Trophoblast cell (in vitro differentiated cells and primary cell): Measurements from ENCODE around the gene GSKIP.

Experiments used
- DNase-seq, 2 donors: peaks; one replicate each; pipeline ENCODE4 v3.0.0-alpha.2; 2016
- H2AFZ ChIP-seq: 2 replicates; pipeline ENCODE4 v1.6.1; 2013; ENCODE audit warnings: low read length, moderate library complexity, mild to moderate bottlenecking; ENCODE audit not compliant: insufficient read depth, poor library complexity
- H2AK5ac ChIP-seq: 2 replicates; pipeline ENCODE4 v1.6.1; 2013; ENCODE audit warnings: mild to moderate bottlenecking, low read length
- H2BK120ac ChIP-seq: 2 replicates; pipeline ENCODE4 v1.6.1; 2013; ENCODE audit warnings: low read length, mild to moderate bottlenecking, moderate library complexity; ENCODE audit not compliant: insufficient read depth, poor library complexity
- H2BK12ac ChIP-seq: 2 replicates; pipeline ENCODE4 v1.6.1; 2013; ENCODE audit warnings: mild to moderate bottlenecking, low read length, moderate library complexity
- H2BK5ac ChIP-seq: 2 replicates; pipeline ENCODE4 v1.6.1; 2013; ENCODE audit warnings: low read length, low read depth, moderate library complexity, mild to moderate bottlenecking; ENCODE audit not compliant: poor library complexity
- H3K14ac ChIP-seq: 2 replicates; pipeline ENCODE4 v1.6.1; 2013; ENCODE audit warnings: mild to moderate bottlenecking, low read length
- H3K18ac ChIP-seq: 2 replicates; pipeline ENCODE4 v1.6.1; 2013; ENCODE audit warnings: mild to moderate bottlenecking, low read length
- H3K23ac ChIP-seq: 2 replicates; pipeline ENCODE4 v1.6.1; 2013; ENCODE audit warnings: low read length
- H3K27ac ChIP-seq: 2 replicates; pipeline ENCODE4 v1.5.1; 2013; ENCODE audit warnings: low read depth, mild to moderate bottlenecking, inconsistent platforms, low read length, moderate library complexity
- H3K27me3 ChIP-seq: 2 replicates; pipeline ENCODE4 v1.6.1; 2013; ENCODE audit warnings: inconsistent platforms, mild to moderate bottlenecking, low read length, moderate library complexity; ENCODE audit not compliant: insufficient read depth
- H3K36me3 ChIP-seq, 2 experiments: 1 replicate in 1 of 2; 2 replicates in 1 of 2; pipeline ENCODE4 v1.6.1; 2013; ENCODE audit warnings: low read length in 2 of 2, mild to moderate bottlenecking in 2 of 2, moderate library complexity in 1 of 2; ENCODE audit not compliant: insufficient read depth in 2 of 2, control insufficient read depth in 1 of 2
- H3K4ac ChIP-seq: 2 replicates; pipeline ENCODE4 v1.6.1; 2013; ENCODE audit warnings: low read depth, mild to moderate bottlenecking, low read length, moderate library complexity
- H3K4me1 ChIP-seq, 2 experiments: 1 replicate in 1 of 2; 2 replicates in 1 of 2; pipeline ENCODE4 v1.6.1; 2013; ENCODE audit warnings: low read length in 2 of 2, mild to moderate bottlenecking in 2 of 2, moderate library complexity in 1 of 2; ENCODE audit not compliant: insufficient read depth in 2 of 2, control insufficient read depth in 1 of 2
- H3K4me2 ChIP-seq: 2 replicates; pipeline ENCODE4 v1.6.1; 2013; ENCODE audit warnings: inconsistent platforms, mild to moderate bottlenecking, low read length, moderate library complexity
- H3K4me3 ChIP-seq: 2 replicates; pipeline ENCODE4 v1.5.1; 2013; ENCODE audit warnings: mild to moderate bottlenecking, low read depth, low read length, inconsistent platforms
- H3K79me1 ChIP-seq: one replicate; pipeline ENCODE4 v1.6.1; 2013; ENCODE audit warnings: low read length
- H3K79me2 ChIP-seq: 2 replicates; pipeline ENCODE4 v1.6.1; 2013; ENCODE audit warnings: low read length, mild to moderate bottlenecking; ENCODE audit not compliant: control insufficient read depth, insufficient read depth, poor library complexity
- H3K9ac ChIP-seq: 2 replicates; pipeline ENCODE4 v1.6.1; 2013; ENCODE audit warnings: mild to moderate bottlenecking, low read length
- H3K9me3 ChIP-seq: 2 replicates; pipeline ENCODE4 v1.6.1; 2013; ENCODE audit warnings: low read depth, mild to moderate bottlenecking, control low read depth, inconsistent platforms, low read length; ENCODE audit not compliant: insufficient read depth
- H4K12ac ChIP-seq: 2 replicates; pipeline ENCODE4 v1.6.1; 2013; ENCODE audit warnings: low read depth, mild to moderate bottlenecking, low read length, moderate library complexity
- H4K8ac ChIP-seq: 2 replicates; pipeline ENCODE4 v1.6.1; 2013; ENCODE audit warnings: low read depth, mild to moderate bottlenecking, low read length, moderate library complexity
- H4K91ac ChIP-seq: one replicate; pipeline ENCODE4 v1.6.1; 2013; ENCODE audit warnings: low read depth, mild to moderate bottlenecking, low read length, moderate library complexity
- WGBS: extraction: QIAGEN DNeasy Blood & Tissue Kit; methylation state at CpG from one replicate; pipeline ENCODE4 v1.1.7; 2013; ENCODE audit warnings: missing lambda C conversion rate; ENCODE audit not compliant: insufficient read length, insufficient coverage; ENCODE audit errors: extremely low coverage; 5-methylcytosine and 5-hydroxymethylcytosine counted together

The GSKIP gene

GRCh38 chr14:96405677-96406076, 42.4 kb downstream of the GSKIP start:
- no peak overlapping the region for H2AK5ac ChIP-seq
- H3K79me1 ChIP-seq, result no peaks in the 10 kb centered on the region
- H3K18ac ChIP-seq, result no peak overlapping the region

GRCh38 chr14:96407935-96408570, 44.7 kb downstream of the GSKIP start:
- Histone ChIP-seq H3K79me1 (no peaks in the 10 kb centered on the region), H2BK12ac (no peak overlapping the region), H3K79me2 (no peaks in the 10 kb centered on the region), H3K14ac (no peak overlapping the region), H2AFZ (no peak overlapping the region), H3K4me3 (no peak overlapping the region), H3K27me3 (no peaks in the 10 kb centered on the region), H3K9me3 (no peaks in the 10 kb centered on the region), H3K23ac (no peak overlapping the region), H3K36me3 (no peaks in the 10 kb centered on the region), H4K8ac (no peak overlapping the region), H3K18ac (no peak overlapping the region), H3K27ac (no peak overlapping the region), H2AK5ac (no peak overlapping the region), H4K91ac (no peak overlapping the region), H3K9ac (no peak overlapping the region), H3K4me1 (no peaks in the 10 kb centered on the region), H3K4ac (no peak overlapping the region), H2BK120ac (no peak overlapping the region), H2BK5ac (no peak overlapping the region), H4K12ac (no peak overlapping the region), H3K4me2 (no peak overlapping the region)
- WGBS, result no CpG with 5 or more reads among the region's 3 CpGs
- DNase-seq, result no peak

More at GRCh38 chr14:96405677-96406076, 42.4 kb downstream of the GSKIP start:
- Histone ChIP-seq H4K12ac (no peak overlapping the region), H3K4me2 (no peak overlapping the region), H3K9ac (no peak overlapping the region), H3K14ac (no peak overlapping the region), H2BK12ac (no peak overlapping the region), H4K8ac (no peak overlapping the region), H3K4me1 (no peaks in the 10 kb centered on the region), H3K27ac (no peak overlapping the region), H3K79me2 (no peaks in the 10 kb centered on the region), H3K27me3 (no peaks in the 10 kb centered on the region), H2BK120ac (no peak overlapping the region), H2BK5ac (no peak overlapping the region), H4K91ac (no peak overlapping the region), H3K36me3 (no peaks in the 10 kb centered on the region), H3K23ac (no peak overlapping the region), H3K9me3 (no peaks in the 10 kb centered on the region), H3K4me3 (no peak overlapping the region), H3K4ac (no peak overlapping the region), H2AFZ (no peak overlapping the region)
- WGBS, result no CpG with 5 or more reads among the region's 1 CpG
- DNase-seq, result no peak

- Histone ChIP-seq H3K79me1 (no peaks in the 10 kb centered on the region), H3K36me3 (no peaks in the 10 kb centered on the region), H3K4ac (no peak overlapping the region), H3K23ac (no peak overlapping the region), H2AK5ac (no peak overlapping the region), H3K79me2 (no peaks in the 10 kb centered on the region), H3K4me3 (no peak overlapping the region), H3K14ac (no peak overlapping the region), H3K9me3 (no peaks in the 10 kb centered on the region), H2BK12ac (no peak overlapping the region), H3K18ac (no peak overlapping the region), H3K4me2 (no peak overlapping the region), H4K8ac (no peak overlapping the region), H4K12ac (no peak overlapping the region), H4K91ac (no peak overlapping the region), H3K27me3 (no peaks in the 10 kb centered on the region), H3K9ac (no peak overlapping the region), H2BK5ac (no peak overlapping the region), H3K27ac (no peak overlapping the region), H2BK120ac (no peak overlapping the region), H2AFZ (no peak overlapping the region), H3K4me1 (no peaks in the 10 kb centered on the region)
- no CpG with 5 or more reads among the region's 12 CpGs for WGBS
- DNase-seq, result no peak
These were observed 45.3 kb downstream of the GSKIP start for GRCh38 chr14:96408608-96409007.

GRCh38 chr14:96409701-96410100, 46.4 kb downstream of the GSKIP start:
- H3K9me3 ChIP-seq, result no peaks in the 10 kb centered on the region
- H3K4ac ChIP-seq, result no peak overlapping the region
- H3K9ac ChIP-seq, result no peak overlapping the region
- H3K4me3 ChIP-seq, result no peak overlapping the region
- DNase-seq, result no peak
- no peak overlapping the region for H4K91ac ChIP-seq
- H3K4me2 ChIP-seq, result no peak overlapping the region
- H4K12ac ChIP-seq, result no peak overlapping the region
- H3K79me1 ChIP-seq, result no peaks in the 10 kb centered on the region
- no peak overlapping the region for H3K18ac ChIP-seq
- H4K8ac ChIP-seq, result no peak overlapping the region
- H3K27ac ChIP-seq, result no peak overlapping the region
- WGBS, result no CpG with 5 or more reads among the region's 9 CpGs
- H3K23ac ChIP-seq, result no peak overlapping the region
- H3K4me1 ChIP-seq, result no peaks in the 10 kb centered on the region
- no peak overlapping the region for H2AFZ ChIP-seq
- no peak overlapping the region for H3K14ac ChIP-seq
- no peak overlapping the region for H2BK12ac ChIP-seq
- no peak overlapping the region for H2BK120ac ChIP-seq
- H3K79me2 ChIP-seq, result no peaks in the 10 kb centered on the region
- H2AK5ac ChIP-seq, result no peak overlapping the region
- H3K36me3 ChIP-seq, result no peaks in the 10 kb centered on the region
- no peak overlapping the region for H2BK5ac ChIP-seq
- H3K27me3 ChIP-seq, result no peaks in the 10 kb centered on the region
